ENCODE results near the gene USP17L13.
"Not testable (repeated sequence)": the region's sequence is repeated elsewhere in the genome, so short reads cannot be mapped to it uniquely, and the experiment has no call there.

USP17L13 gene, protein sequence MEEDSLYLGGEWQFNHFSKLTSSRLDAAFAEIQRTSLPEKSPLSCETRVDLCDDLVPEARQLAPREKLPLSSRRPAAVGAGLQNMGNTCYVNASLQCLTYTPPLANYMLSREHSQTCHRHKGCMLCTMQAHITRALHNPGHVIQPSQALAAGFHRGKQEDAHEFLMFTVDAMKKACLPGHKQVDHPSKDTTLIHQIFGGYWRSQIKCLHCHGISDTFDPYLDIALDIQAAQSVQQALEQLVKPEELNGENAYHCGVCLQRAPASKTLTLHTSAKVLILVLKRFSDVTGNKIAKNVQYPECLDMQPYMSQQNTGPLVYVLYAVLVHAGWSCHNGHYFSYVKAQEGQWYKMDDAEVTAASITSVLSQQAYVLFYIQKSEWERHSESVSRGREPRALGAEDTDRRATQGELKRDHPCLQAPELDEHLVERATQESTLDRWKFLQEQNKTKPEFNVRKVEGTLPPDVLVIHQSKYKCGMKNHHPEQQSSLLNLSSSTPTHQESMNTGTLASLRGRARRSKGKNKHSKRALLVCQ

DNA sequence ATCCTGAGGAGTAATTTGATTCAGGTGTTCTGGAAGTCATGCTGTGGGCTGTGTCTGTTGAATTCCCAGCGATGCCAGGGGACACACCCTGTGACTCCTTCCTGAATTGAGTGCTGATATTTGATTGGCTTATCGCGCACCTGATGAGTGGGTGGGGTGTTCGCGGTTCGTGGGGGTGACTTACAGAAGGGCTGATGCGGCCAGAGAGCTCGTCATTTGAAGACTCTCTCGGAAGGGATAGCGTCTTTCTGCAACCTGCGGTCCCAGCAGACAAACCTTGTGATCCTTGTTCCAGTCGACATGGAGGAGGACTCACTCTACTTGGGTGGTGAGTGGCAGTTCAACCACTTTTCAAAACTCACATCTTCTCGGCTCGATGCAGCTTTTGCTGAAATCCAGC, at the start of gene USP17L13:
Gene USP17L13 (plus strand): TSS at position 301 of the 400 bp plus-strand sequence. CDS start 0 bp downstream, at position 301.
- DNase-seq = not testable (repeated sequence)

DNA sequence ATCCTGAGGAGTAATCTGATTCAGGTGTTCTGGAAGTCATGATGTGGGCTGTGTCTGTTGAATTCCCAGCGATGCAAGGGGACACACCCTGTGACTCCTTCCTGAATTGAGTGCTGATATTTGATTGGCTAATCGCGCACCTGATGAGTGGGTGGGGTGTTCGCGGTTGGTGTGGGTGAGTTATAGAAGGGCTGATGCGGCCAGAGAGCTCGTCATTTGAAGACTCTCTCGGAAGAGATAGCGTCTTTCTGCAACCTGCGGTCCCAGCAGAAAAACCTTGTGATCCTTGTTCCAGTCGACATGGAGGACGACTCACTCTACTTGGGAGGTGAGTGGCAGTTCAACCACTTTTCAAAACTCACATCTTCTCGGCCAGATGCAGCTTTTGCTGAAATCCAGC, 14.3 kb upstream of the USP17L13 start, which contains the start of gene USP17L10:
Gene USP17L10 (plus strand): TSS at position 301 of the 400 bp plus-strand sequence. CDS start 0 bp downstream, at position 301.
- not testable (repeated sequence) for DNase-seq

DNA sequence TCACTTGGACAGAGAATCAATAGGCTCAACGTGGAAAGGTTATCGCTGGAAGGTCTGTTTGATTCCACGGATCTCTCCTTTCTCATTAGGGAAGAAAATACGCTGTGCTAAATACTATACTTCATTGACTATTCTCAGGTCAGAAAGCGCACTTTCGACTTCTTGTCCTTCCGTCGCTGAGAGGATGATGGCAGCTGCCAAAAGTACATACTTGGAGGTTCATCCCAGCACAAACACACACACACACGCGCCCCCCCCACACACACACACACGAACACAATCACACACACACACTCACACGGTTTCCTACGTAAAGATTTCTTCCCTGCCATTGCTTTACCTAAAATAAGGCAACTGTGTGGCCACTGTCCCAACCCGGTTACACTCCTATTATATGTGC, 10.0 kb upstream of the USP17L13 start:
- not testable (repeated sequence) for DNase-seq

DNA sequence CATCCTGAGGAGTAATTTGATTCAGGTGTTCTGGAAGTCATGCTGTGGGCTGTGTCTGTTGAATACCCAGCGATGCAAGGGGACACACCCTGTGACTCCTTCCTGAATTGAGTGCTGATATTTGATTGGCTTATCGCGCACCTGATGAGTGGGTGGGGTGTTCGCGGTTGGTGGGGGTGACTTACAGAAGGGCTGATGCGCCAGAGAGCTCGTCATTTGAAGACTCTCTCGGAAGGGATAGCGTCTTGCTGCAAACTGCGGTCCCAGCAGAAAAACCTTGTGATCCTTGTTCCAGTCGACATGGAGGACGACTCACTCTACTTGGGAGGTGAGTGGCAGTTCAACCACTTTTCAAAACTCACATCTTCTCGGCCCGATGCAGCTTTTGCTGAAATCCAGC, 9.6 kb upstream of the USP17L13 start, which contains the start of gene USP17L11:
Gene USP17L11 (plus strand): TSS at position 301 of the 400 bp plus-strand sequence. CDS start 0 bp downstream, at position 301.
- DNase-seq = not testable (repeated sequence)

DNA sequence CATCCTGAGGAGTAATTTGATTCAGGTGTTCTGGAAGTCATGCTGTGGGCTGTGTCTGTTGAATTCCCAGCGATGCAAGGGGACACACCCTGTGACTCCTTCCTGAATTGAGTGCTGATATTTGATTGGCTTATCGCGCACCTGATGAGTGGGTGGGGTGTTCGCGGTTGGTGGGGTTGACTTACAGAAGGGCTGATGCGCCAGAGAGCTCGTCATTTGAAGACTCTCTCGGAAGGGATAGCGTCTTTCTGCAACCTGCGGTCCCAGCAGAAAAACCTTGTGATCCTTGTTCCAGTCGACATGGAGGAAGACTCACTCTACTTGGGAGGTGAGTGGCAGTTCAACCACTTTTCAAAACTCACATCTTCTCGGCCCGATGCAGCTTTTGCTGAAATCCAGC, 4.8 kb upstream of the USP17L13 start, which contains the start of gene USP17L12:
Gene USP17L12 (plus strand): TSS at position 301 of the 400 bp plus-strand sequence. CDS start 0 bp downstream, at position 301.
- DNase-seq = not testable (repeated sequence)

DNA sequence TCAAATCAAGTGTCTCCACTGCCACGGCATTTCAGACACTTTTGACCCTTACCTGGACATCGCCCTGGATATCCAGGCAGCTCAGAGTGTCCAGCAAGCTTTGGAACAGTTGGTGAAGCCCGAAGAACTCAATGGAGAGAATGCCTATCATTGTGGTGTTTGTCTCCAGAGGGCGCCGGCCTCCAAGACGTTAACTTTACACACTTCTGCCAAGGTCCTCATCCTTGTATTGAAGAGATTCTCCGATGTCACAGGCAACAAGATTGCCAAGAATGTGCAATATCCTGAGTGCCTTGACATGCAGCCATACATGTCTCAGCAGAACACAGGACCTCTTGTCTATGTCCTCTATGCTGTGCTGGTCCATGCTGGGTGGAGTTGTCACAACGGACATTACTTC, 5.6 kb downstream of the USP17L13 start:
- not testable (repeated sequence) for DNase-seq

DNA sequence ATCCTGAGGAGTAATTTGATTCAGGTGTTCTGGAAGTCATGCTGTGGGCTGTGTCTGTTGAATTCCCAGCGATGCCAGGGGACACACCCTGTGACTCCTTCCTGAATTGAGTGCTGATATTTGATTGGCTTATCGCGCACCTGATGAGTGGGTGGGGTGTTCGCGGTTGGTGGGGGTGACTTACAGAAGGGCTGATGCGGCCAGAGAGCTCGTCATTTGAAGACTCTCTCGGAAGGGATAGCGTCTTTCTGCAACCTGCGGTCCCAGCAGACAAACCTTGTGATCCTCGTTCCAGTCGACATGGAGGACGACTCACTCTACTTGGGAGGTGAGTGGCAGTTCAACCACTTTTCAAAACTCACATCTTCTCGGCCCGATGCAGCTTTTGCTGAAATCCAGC, 9.4 kb downstream of the USP17L13 start, which contains the start of gene USP17L15:
Gene USP17L15 (plus strand): TSS at position 301 of the 400 bp plus-strand sequence. CDS start 0 bp downstream, at position 301.
- not testable (repeated sequence) for DNase-seq

DNA sequence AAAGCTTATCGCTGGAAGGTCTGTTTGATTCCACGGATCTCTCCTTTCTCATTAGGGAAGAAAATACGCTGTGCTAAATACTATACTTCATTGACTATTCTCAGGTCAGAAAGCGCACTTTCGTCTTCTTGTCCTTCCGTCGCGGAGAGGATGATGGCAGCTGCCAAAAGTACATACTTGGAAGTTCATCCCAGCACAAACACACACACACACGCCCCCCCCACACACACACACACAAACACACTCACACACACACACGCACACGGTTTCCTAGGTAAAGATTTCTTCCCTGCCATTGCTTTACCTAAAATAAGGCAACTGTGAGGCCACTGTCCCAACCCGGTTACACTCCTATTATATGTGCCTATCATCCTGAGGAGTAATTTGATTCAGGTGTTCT, 13.8 kb downstream of the USP17L13 start:
- not testable (repeated sequence) for DNase-seq

DNA sequence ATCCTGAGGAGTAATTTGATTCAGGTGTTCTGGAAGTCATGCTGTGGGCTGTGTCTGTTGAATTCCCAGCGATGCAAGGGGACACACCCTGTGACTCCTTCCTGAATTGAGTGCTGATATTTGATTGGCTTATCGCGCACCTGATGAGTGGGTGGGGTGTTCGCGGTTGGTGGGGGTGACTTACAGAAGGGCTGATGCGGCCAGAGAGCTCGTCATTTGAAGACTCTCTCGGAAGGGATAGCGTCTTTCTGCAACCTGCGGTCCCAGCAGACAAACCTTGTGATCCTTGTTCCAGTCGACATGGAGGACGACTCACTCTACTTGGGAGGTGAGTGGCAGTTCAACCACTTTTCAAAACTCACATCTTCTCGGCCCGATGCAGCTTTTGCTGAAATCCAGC, 18.9 kb downstream of the USP17L13 start, which contains the start of gene USP17L17:
Gene USP17L17 (plus strand): TSS at position 301 of the 400 bp plus-strand sequence. CDS start 0 bp downstream, at position 301.
- not testable (repeated sequence) for DNase-seq

DNA sequence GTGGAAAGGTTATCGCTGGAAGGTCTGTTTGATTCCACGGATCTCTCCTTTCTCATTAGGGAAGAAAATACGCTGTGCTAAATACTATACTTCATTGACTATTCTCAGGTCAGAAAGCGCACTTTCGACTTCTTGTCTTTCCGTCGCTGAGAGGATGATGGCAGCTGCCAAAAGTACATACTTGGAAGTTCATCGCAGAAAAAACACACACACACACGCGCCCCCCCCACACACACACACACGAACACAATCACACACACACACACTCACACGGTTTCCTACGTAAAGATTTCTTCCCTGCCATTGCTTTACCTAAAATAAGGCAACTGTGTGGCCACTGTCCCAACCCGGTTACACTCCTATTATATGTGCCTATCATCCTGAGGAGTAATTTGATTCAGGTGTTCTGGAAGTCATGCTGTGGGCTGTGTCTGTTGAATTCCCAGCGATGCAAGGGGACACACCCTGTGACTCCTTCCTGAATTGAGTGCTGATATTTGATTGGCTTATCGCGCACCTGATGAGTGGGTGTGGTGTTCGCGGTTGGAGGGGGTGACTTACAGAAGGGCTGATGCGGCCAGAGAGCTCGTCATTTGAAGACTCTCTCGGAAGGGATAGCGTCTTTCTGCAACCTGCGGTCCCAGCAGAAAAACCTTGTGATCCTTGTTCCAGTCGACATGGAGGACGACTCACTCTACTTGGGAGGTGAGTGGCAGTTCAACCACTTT, 23.4 kb downstream of the USP17L13 start, which contains the start of gene USP17L18:
Gene USP17L18 (plus strand): TSS at position 678 of the 728 bp plus-strand sequence. CDS start 0 bp downstream, at position 678.
- not testable (repeated sequence) for DNase-seq

DNA sequence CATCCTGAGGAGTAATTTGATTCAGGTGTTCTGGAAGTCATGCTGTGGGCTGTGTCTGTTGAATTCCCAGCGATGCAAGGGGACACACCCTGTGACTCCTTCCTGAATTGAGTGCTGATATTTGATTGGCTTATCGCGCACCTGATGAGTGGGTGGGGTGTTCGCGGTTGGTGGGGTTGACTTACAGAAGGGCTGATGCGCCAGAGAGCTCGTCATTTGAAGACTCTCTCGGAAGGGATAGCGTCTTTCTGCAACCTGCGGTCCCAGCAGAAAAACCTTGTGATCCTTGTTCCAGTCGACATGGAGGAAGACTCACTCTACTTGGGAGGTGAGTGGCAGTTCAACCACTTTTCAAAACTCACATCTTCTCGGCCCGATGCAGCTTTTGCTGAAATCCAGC, 28.4 kb downstream of the USP17L13 start, which contains the start of gene USP17L19:
Gene USP17L19 (plus strand): TSS at position 301 of the 400 bp plus-strand sequence. CDS start 0 bp downstream, at position 301.
- DNase-seq = not testable (repeated sequence)

DNA sequence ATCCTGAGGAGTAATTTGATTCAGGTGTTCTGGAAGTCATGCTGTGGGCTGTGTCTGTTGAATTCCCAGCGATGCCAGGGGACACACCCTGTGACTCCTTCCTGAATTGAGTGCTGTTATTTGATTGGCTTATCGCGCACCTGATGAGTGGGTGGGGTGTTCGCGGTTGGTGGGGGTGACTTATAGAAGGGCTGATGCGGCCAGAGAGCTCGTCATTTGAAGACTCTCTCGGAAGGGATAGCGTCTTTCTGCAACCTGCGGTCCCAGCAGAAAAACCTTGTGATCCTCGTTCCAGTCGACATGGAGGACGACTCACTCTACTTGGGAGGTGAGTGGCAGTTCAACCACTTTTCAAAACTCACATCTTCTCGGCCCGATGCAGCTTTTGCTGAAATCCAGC, 33.1 kb downstream of the USP17L13 start, which contains the start of gene USP17L20:
Gene USP17L20 (plus strand): TSS at position 301 of the 400 bp plus-strand sequence. CDS start 0 bp downstream, at position 301.
- not testable (repeated sequence) for DNase-seq

DNA sequence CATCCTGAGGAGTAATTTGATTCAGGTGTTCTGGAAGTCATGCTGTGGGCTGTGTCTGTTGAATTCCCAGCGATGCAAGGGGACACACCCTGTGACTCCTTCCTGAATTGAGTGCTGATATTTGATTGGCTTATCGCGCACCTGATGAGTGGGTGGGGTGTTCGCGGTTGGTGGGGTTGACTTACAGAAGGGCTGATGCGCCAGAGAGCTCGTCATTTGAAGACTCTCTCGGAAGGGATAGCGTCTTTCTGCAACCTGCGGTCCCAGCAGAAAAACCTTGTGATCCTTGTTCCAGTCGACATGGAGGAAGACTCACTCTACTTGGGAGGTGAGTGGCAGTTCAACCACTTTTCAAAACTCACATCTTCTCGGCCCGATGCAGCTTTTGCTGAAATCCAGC, 37.9 kb downstream of the USP17L13 start, which contains the start of gene USP17L21:
Gene USP17L21 (plus strand): TSS at position 301 of the 400 bp plus-strand sequence. CDS start 0 bp downstream, at position 301.
- not testable (repeated sequence) for DNase-seq

DNA sequence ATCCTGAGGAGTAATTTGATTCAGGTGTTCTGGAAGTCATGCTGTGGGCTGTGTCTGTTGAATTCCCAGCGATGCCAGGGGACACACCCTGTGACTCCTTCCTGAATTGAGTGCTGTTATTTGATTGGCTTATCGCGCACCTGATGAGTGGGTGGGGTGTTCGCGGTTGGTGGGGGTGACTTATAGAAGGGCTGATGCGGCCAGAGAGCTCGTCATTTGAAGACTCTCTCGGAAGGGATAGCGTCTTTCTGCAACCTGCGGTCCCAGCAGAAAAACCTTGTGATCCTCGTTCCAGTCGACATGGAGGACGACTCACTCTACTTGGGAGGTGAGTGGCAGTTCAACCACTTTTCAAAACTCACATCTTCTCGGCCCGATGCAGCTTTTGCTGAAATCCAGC, 42.6 kb downstream of the USP17L13 start, which contains the start of gene USP17L22:
Gene USP17L22 (plus strand): TSS at position 301 of the 400 bp plus-strand sequence. CDS start 0 bp downstream, at position 301.
- DNase-seq = not testable (repeated sequence)

DNA sequence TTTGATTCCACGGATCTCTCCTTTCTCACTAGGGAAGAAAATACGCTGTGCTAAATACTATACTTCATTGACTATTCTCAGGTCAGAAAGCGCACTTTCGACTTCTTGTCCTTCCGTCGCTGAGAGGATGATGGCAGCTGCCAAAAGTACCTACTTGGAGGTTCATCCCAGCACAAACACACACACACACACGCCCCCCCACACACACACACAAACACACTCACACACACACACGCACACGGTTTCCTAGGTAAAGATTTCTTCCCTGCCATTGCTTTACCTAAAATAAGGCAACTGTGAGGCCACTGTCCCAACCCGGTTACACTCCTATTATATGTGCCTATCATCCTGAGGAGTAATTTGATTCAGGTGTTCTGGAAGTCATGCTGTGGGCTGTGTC, 47.0 kb downstream of the USP17L13 start:
- DNase-seq = not testable (repeated sequence)
